ENCODE results near the gene PKN3.

- no peak for TF ChIP-seq GATA3 (IDR thresholded peaks at IDR 0.05; ENCODE audit: low read depth, low read length)
- no peak for TF ChIP-seq GATA2 (IDR thresholded peaks at IDR 0.05; ENCODE audit: low read depth, low read length)
Measured at GRCh38 chr9:128688501-128689292, 13.6 kb upstream of the PKN3 start, which contains the start of gene SET.

Measured in SH-SY5Y (cell line).